T-helper 2 cell treated with Interferon-gamma antibody and Interleukin-4, amounts not matched to agents 100 ng/mL and 5 ng/mL, for 36 hours (primary cell): ENCODE measurements around the gene RIGI. TPM values are rescaled to one million over a fixed set of nuclear protein-coding genes. Genes with fewer than 3 reads are reported as not detected.

Experiments
- total RNA-seq: library from RNA; stranded (reverse); gene quantifications from 2 replicates; pipeline ENCODE4 v1.2.3, GENCODE V29; 2022

The RIGI gene
- total RNA-seq, 1 donor from 2014 or later, result 15.2 TPM

Other genes starting within 250 kb of the RIGI start
- 8.8 and 9.8 TPM in 2 replicates for gene ACO1, start 141.6 kb downstream of the RIGI start, total RNA-seq
- gene SMIM27, start 26.1 kb upstream of the RIGI start, total RNA-seq, result 7.8 and 11.9 TPM in 2 replicates
- gene TOPORS, start 26.4 kb upstream of the RIGI start, total RNA-seq, result 12.0 and 12.4 TPM in 2 replicates
- 40.1 and 44.3 TPM in 2 replicates for gene NDUFB6, start 47.0 kb upstream of the RIGI start, total RNA-seq
- 0.05 and 0.07 TPM in 2 replicates for gene TAF1L, start 109.5 kb upstream of the RIGI start, total RNA-seq